Measurements from ENCODE around the gene HDDC3.

HDDC3 gene

GRCh38 chr15:90914305-90915080 lies 17.9 kb downstream of the HDDC3 start:
- Histone ChIP-seq H2BK5ac (ENCODE audit: low read depth, low read length, poor library complexity, severe bottlenecking) (no peak overlapping the region), H3K18ac (ENCODE audit: low read depth in 1 of 2, low read length in 2 of 2) (no peak overlapping the region), H4K91ac (ENCODE audit: low read length) (no peak overlapping the region), H3K23ac (ENCODE audit: low read length in 2 of 2) (no peak overlapping the region), H3K14ac (ENCODE audit: low read length in 2 of 2) (no peak overlapping the region), H3K79me1 (replicated peaks; ENCODE audit: low read length, poor library complexity, severe bottlenecking) (no peaks in the 10 kb centered on the region), H3K27me3 (ENCODE audit: control insufficient read depth in 1 of 2, insufficient read depth in 1 of 2, low read length in 2 of 2) (no peaks in the 10 kb centered on the region), H3K9me3 (ENCODE audit: control insufficient read depth, low read length) (no peaks in the 10 kb centered on the region), H3K36me3 (ENCODE audit: control insufficient read depth in 1 of 2, insufficient read depth in 2 of 2, low read depth in 1 of 2, low read length in 2 of 2) (peaks cover 74 to 96% of the 10 kb centered on the region in 2 experiments), H4K8ac (ENCODE audit: low read length) (no peak overlapping the region), H3K4me1 (ENCODE audit: control insufficient read depth, insufficient read depth, low read depth, low read length) (peaks cover 17% of the 10 kb centered on the region), H2BK15ac (ENCODE audit: low read depth, poor library complexity, severe bottlenecking) (no peak overlapping the region), H3K4me2 (ENCODE audit: low read length, poor library complexity, severe bottlenecking) (no peak overlapping the region), H2BK12ac (ENCODE audit: low read length in 2 of 2) (no peak overlapping the region), H2BK120ac (ENCODE audit: low read depth, low read length) (no peak overlapping the region), H3K9ac (ENCODE audit: low read length) (no peak overlapping the region), H2AFZ (ENCODE audit: low read depth, low read length) (no peak overlapping the region), H3K4ac (ENCODE audit: low read depth in 1 of 2, low read length in 2 of 2) (no peak overlapping the region), H2AK5ac (ENCODE audit: low read length, severe bottlenecking) (no peak overlapping the region), H3K4me3 (ENCODE audit: insufficient read depth in 1 of 2, low read depth in 1 of 2, low read length in 2 of 2) (no peak overlapping the region), H3K27ac (ENCODE audit: low read length, poor library complexity, severe bottlenecking) (no peak overlapping the region)
- 97% methylated on average over 22 of the region's 22 CpGs for WGBS
- DNase-seq: no peak

DNA sequence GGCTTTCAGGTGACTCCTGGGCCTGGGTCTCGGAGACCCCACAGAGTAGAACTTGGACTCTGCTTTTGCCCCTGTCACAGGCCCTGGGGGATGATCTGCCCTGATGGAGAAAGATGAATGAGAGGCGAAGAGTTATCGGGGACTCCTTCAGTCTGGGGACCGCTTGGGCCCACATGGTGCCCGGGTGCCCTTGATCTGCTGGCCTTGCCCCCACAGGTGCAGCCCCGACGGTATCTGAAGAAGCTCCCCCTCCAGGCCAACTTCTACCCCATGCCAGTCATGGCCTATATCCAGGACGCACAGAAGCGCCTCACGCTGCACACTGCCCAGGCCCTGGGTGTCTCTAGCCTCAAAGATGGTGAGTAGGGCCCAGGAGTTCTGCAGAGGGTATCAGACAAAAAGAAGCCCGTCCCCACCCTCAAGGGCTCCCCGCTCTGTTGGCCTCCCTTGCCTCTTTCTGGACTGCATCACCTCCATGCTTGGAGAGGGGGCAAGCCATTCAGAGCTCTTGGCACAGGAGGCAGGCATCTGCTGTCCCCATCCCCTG lies 18.9 kb downstream of the HDDC3 start:
- Histone ChIP-seq H2AFZ (ENCODE audit: low read depth, low read length) (no peak overlapping the region), H3K23ac (ENCODE audit: low read length in 2 of 2) (no peak overlapping the region), H2AK5ac (ENCODE audit: low read length, severe bottlenecking) (no peak overlapping the region), H3K9ac (ENCODE audit: low read length) (no peak overlapping the region), H3K4me1 (ENCODE audit: control insufficient read depth, insufficient read depth, low read depth, low read length) (peaks cover 17% of the 10 kb centered on the region), H3K4me3 (ENCODE audit: insufficient read depth in 1 of 2, low read depth in 1 of 2, low read length in 2 of 2) (no peak overlapping the region), H3K27ac (ENCODE audit: low read length, poor library complexity, severe bottlenecking) (no peak overlapping the region), H2BK15ac (ENCODE audit: low read depth, poor library complexity, severe bottlenecking) (no peak overlapping the region), H3K79me1 (replicated peaks; ENCODE audit: low read length, poor library complexity, severe bottlenecking) (no peaks in the 10 kb centered on the region), H2BK5ac (ENCODE audit: low read depth, low read length, poor library complexity, severe bottlenecking) (no peak overlapping the region), H3K36me3 (ENCODE audit: control insufficient read depth in 1 of 2, insufficient read depth in 2 of 2, low read depth in 1 of 2, low read length in 2 of 2) (peaks cover 72 to 91% of the 10 kb centered on the region in 2 experiments), H4K91ac (ENCODE audit: low read length) (no peak overlapping the region), H3K4me2 (ENCODE audit: low read length, poor library complexity, severe bottlenecking) (no peak overlapping the region), H3K9me3 (ENCODE audit: control insufficient read depth, low read length) (no peaks in the 10 kb centered on the region), H2BK12ac (ENCODE audit: low read length in 2 of 2) (no peak overlapping the region), H4K8ac (ENCODE audit: low read length) (no peak overlapping the region), H3K4ac (ENCODE audit: low read depth in 1 of 2, low read length in 2 of 2) (no peak overlapping the region), H3K27me3 (ENCODE audit: control insufficient read depth in 1 of 2, insufficient read depth in 1 of 2, low read length in 2 of 2) (no peaks in the 10 kb centered on the region), H2BK120ac (ENCODE audit: low read depth, low read length) (no peak overlapping the region), H3K18ac (ENCODE audit: low read depth in 1 of 2, low read length in 2 of 2) (no peak overlapping the region), H3K14ac (ENCODE audit: low read length in 2 of 2) (no peak overlapping the region)
- WGBS: 96% methylated on average over 12 of the region's 12 CpGs
- DNase-seq: no peak

GRCh38 chr15:90912770-90913075 lies 19.6 kb downstream of the HDDC3 start:
- H3K9me3 ChIP-seq (ENCODE audit: control insufficient read depth, low read length): no peaks in the 10 kb centered on the region
- no peak overlapping the region for H2BK12ac ChIP-seq (ENCODE audit: low read length in 2 of 2)
- H2BK5ac ChIP-seq (ENCODE audit: low read depth, low read length, poor library complexity, severe bottlenecking): no peak overlapping the region
- no peak overlapping the region for H3K4me2 ChIP-seq (ENCODE audit: low read length, poor library complexity, severe bottlenecking)
- no peak overlapping the region for H4K8ac ChIP-seq (ENCODE audit: low read length)
- no peaks in the 10 kb centered on the region for H3K27me3 ChIP-seq (ENCODE audit: control insufficient read depth in 1 of 2, insufficient read depth in 1 of 2, low read length in 2 of 2)
- H3K4me3 ChIP-seq (ENCODE audit: insufficient read depth in 1 of 2, low read depth in 1 of 2, low read length in 2 of 2): no peak overlapping the region
- H2AFZ ChIP-seq (ENCODE audit: low read depth, low read length): no peak overlapping the region
- DNase-seq: no peak
- H3K23ac ChIP-seq (ENCODE audit: low read length in 2 of 2): no peak overlapping the region
- H2AK5ac ChIP-seq (ENCODE audit: low read length, severe bottlenecking): no peak overlapping the region
- peaks cover 17% of the 10 kb centered on the region for H3K4me1 ChIP-seq (ENCODE audit: control insufficient read depth, insufficient read depth, low read depth, low read length)
- no peaks in the 10 kb centered on the region for H3K79me1 ChIP-seq (replicated peaks; ENCODE audit: low read length, poor library complexity, severe bottlenecking)
- no peak overlapping the region for H3K9ac ChIP-seq (ENCODE audit: low read length)
- H3K14ac ChIP-seq (ENCODE audit: low read length in 2 of 2): no peak overlapping the region
- H3K36me3 ChIP-seq (ENCODE audit: control insufficient read depth in 1 of 2, insufficient read depth in 2 of 2, low read depth in 1 of 2, low read length in 2 of 2): peaks cover 64 to 84% of the 10 kb centered on the region in 2 experiments
- no peak overlapping the region for H3K4ac ChIP-seq (ENCODE audit: low read depth in 1 of 2, low read length in 2 of 2)
- no peak overlapping the region for H4K91ac ChIP-seq (ENCODE audit: low read length)
- 98% methylated on average over 7 of the region's 7 CpGs for WGBS
- no peak overlapping the region for H3K27ac ChIP-seq (ENCODE audit: low read length, poor library complexity, severe bottlenecking)
- H2BK120ac ChIP-seq (ENCODE audit: low read depth, low read length): no peak overlapping the region
- H2BK15ac ChIP-seq (ENCODE audit: low read depth, poor library complexity, severe bottlenecking): no peak overlapping the region
- no peak overlapping the region for H3K18ac ChIP-seq (ENCODE audit: low read depth in 1 of 2, low read length in 2 of 2)

DNA sequence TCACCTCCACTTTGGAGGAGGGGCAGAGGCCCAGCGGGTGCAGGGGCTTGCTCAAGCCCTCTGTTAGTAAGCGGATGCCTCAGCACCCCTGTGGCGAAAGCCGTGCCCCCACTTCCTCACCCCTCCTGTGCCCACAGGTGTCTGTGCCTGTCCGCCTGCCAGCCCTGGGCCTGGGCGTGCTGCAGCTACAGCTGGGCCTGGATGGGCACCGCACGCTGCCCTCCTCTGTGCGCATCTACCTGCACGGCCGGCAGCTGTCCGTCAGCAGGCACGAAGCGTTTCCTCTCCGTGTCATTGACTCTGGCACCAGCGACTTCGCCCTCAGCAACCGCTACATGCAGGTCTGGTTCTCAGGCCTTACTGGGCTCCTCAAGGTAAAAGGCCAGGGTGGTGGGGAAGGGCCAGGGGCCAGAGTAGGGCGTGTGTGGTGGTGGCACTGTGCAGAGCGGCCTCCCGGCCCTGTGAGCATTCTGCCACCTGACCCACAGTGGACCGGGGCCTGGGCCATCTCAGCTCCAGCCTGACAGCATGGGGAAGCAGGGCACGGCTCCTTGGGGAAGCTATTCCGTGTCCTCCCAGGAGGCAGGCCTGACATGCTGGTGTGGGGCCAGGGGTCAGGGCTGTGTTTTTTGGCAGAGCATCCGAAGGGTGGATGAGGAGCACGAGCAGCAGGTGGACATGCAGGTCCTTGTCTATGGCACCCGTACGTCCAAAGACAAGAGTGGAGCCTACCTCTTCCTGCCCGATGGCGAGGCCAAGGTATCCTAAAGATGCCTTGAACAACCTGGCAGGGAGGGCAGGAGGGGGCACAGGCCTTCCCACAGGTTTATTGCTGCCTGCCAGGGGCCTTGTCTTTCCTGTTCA lies 20.2 kb downstream of the HDDC3 start:
- H3K9ac ChIP-seq (ENCODE audit: low read length): no peak overlapping the region
- H3K4me1 ChIP-seq (ENCODE audit: control insufficient read depth, insufficient read depth, low read depth, low read length): peaks cover 17% of the 10 kb centered on the region
- H2AK5ac ChIP-seq (ENCODE audit: low read length, severe bottlenecking): no peak overlapping the region
- no peak overlapping the region for H3K14ac ChIP-seq (ENCODE audit: low read length in 2 of 2)
- H2BK12ac ChIP-seq (ENCODE audit: low read length in 2 of 2): no peak overlapping the region
- WGBS: 96% methylated on average over 30 of the region's 30 CpGs
- no peak overlapping the region for H3K4me2 ChIP-seq (ENCODE audit: low read length, poor library complexity, severe bottlenecking)
- H3K79me1 ChIP-seq (replicated peaks; ENCODE audit: low read length, poor library complexity, severe bottlenecking): no peaks in the 10 kb centered on the region
- H3K9me3 ChIP-seq (ENCODE audit: control insufficient read depth, low read length): no peaks in the 10 kb centered on the region
- H4K91ac ChIP-seq (ENCODE audit: low read length): no peak overlapping the region
- no peak overlapping the region for H2BK120ac ChIP-seq (ENCODE audit: low read depth, low read length)
- no peak overlapping the region for H2AFZ ChIP-seq (ENCODE audit: low read depth, low read length)
- H3K4ac ChIP-seq (ENCODE audit: low read depth in 1 of 2, low read length in 2 of 2): no peak overlapping the region
- no peak overlapping the region for H4K8ac ChIP-seq (ENCODE audit: low read length)
- no peak overlapping the region for H3K27ac ChIP-seq (ENCODE audit: low read length, poor library complexity, severe bottlenecking)
- H2BK15ac ChIP-seq (ENCODE audit: low read depth, poor library complexity, severe bottlenecking): no peak overlapping the region
- DNase-seq: no peak
- no peak overlapping the region for H2BK5ac ChIP-seq (ENCODE audit: low read depth, low read length, poor library complexity, severe bottlenecking)
- H3K36me3 ChIP-seq (ENCODE audit: control insufficient read depth in 1 of 2, insufficient read depth in 2 of 2, low read depth in 1 of 2, low read length in 2 of 2): peaks cover 63 to 79% of the 10 kb centered on the region in 2 experiments
- H3K23ac ChIP-seq (ENCODE audit: low read length in 2 of 2): no peak overlapping the region
- H3K4me3 ChIP-seq (ENCODE audit: insufficient read depth in 1 of 2, low read depth in 1 of 2, low read length in 2 of 2): no peak overlapping the region
- H3K18ac ChIP-seq (ENCODE audit: low read depth in 1 of 2, low read length in 2 of 2): no peak overlapping the region
- H3K27me3 ChIP-seq (ENCODE audit: control insufficient read depth in 1 of 2, insufficient read depth in 1 of 2, low read length in 2 of 2): no peaks in the 10 kb centered on the region

All from mesenchymal stem cell (in vitro differentiated cells and primary cell).